ENCODE results near the gene ANXA10.
"Not testable (repeated sequence)": the region's sequence is repeated elsewhere in the genome, so short reads cannot be mapped to it uniquely, and the experiment has no call there.

ANXA10 gene

GRCh38 chr4:168119100-168119499 is 26.8 kb downstream of the ANXA10 start:
- no peak overlapping the region for H3K9ac ChIP-seq (ENCODE audit: low read length)
- H3K4me3 ChIP-seq (ENCODE audit: low read depth in 1 of 2, low read length in 2 of 2), result no peak overlapping the region
- no peak overlapping the region for H3K27ac ChIP-seq (ENCODE audit: low read depth, low read length)
- H3K36me3 ChIP-seq (ENCODE audit: insufficient read depth, low read length), result no peaks in the 10 kb centered on the region
- no peaks in the 10 kb centered on the region for H3K4me1 ChIP-seq (ENCODE audit: insufficient read depth, low read length)
- no peaks in the 10 kb centered on the region for H3K9me3 ChIP-seq (ENCODE audit: low read length)
- H3K27me3 ChIP-seq (ENCODE audit: control insufficient read depth in 1 of 2, insufficient read depth in 2 of 2, low read length in 2 of 2), result no peaks in the 10 kb centered on the region

DNA sequence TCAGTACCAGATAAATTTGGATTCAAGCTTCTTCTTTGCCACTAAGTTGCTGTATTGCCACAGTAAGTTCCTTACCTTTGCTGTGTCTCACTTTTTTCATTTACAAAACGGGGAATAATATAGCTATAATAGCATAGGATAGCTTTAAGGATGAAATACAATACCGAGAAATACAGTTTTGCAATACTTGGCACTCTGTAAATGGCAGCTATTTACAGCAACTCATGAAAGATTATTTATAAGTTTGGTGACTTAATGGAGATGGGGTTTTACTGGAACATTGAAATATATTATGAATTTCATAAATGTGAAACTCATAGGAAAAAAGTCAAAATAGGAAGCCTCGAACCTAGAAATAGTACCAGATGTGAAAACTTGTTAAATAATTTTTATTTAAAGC is 27.6 kb downstream of the ANXA10 start:
- Histone ChIP-seq H3K9ac (ENCODE audit: low read length) (no peak overlapping the region), H3K4me1 (ENCODE audit: insufficient read depth, low read length) (no peaks in the 10 kb centered on the region), H3K27ac (ENCODE audit: low read depth, low read length) (no peak overlapping the region), H3K4me3 (ENCODE audit: low read depth in 1 of 2, low read length in 2 of 2) (no peak overlapping the region), H3K36me3 (ENCODE audit: insufficient read depth, low read length) (no peaks in the 10 kb centered on the region), H3K9me3 (ENCODE audit: low read length) (no peaks in the 10 kb centered on the region), H3K27me3 (ENCODE audit: control insufficient read depth in 1 of 2, insufficient read depth in 2 of 2, low read length in 2 of 2) (no peaks in the 10 kb centered on the region)

DNA sequence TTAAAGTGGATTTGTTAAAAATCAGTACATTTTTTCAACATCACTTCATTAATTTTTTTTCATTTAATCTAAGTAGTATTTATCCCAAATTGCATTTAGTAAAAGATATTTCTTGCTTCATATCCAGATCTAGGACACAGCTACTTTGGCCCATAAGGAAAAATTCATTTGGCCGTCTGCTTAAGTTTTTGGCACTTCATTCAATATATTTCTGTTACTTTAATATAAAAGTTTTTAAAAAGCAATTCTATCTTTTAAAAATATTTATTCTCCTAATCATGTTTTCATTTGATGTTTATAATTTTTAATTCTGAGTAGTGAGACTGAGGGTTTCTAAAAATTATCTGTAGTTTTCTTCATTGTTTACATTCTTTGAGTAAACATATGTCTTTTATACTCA is 28.5 kb downstream of the ANXA10 start:
- H3K9me3 ChIP-seq (ENCODE audit: low read length), result no peaks in the 10 kb centered on the region
- no peak overlapping the region for H3K4me3 ChIP-seq (ENCODE audit: low read depth in 1 of 2, low read length in 2 of 2)
- H3K36me3 ChIP-seq (ENCODE audit: insufficient read depth, low read length), result no peaks in the 10 kb centered on the region
- H3K4me1 ChIP-seq (ENCODE audit: insufficient read depth, low read length), result no peaks in the 10 kb centered on the region
- no peaks in the 10 kb centered on the region for H3K27me3 ChIP-seq (ENCODE audit: control insufficient read depth in 1 of 2, insufficient read depth in 2 of 2, low read length in 2 of 2)
- H3K27ac ChIP-seq (ENCODE audit: low read depth, low read length), result no peak overlapping the region
- no peak overlapping the region for H3K9ac ChIP-seq (ENCODE audit: low read length)

DNA sequence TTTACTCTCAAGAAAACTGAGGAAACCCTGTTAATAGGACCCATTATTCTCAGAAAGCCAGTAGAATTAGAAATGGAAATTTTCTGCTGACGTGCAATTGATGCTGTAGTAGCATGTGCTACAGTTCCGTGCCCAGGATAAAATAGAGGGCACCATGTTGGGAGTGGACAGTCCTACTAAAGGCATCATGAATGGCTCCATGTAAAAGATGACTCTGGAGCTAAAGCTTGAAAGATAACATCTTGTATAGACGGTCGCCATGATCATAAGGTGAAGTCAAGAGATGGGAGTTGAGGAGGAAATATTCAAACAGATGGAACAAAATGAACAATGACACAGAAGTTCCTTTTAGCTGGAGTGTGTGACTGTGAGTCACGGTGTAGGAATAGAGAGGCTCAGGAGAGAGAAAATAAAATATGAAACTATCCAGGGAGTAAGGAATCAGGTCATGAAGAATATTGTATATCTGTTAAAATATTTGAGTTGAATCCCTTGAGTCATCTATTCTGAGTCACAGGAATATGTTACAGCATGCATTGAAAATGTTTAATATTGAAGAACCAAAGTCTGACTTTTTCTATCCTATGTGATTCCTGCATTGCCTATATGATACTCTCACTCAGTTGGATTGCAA is 31.8 kb downstream of the ANXA10 start:
- no peak overlapping the region for H3K4me3 ChIP-seq (ENCODE audit: low read depth in 1 of 2, low read length in 2 of 2)
- H3K4me1 ChIP-seq (ENCODE audit: insufficient read depth, low read length), result no peaks in the 10 kb centered on the region
- H3K9ac ChIP-seq (ENCODE audit: low read length), result no peak overlapping the region
- H3K9me3 ChIP-seq (ENCODE audit: low read length), result no peaks in the 10 kb centered on the region
- H3K27ac ChIP-seq (ENCODE audit: low read depth, low read length), result no peak overlapping the region
- H3K36me3 ChIP-seq (ENCODE audit: insufficient read depth, low read length), result no peaks in the 10 kb centered on the region
- H3K27me3 ChIP-seq (ENCODE audit: control insufficient read depth in 1 of 2, insufficient read depth in 2 of 2, low read length in 2 of 2), result no peaks in the 10 kb centered on the region

DNA sequence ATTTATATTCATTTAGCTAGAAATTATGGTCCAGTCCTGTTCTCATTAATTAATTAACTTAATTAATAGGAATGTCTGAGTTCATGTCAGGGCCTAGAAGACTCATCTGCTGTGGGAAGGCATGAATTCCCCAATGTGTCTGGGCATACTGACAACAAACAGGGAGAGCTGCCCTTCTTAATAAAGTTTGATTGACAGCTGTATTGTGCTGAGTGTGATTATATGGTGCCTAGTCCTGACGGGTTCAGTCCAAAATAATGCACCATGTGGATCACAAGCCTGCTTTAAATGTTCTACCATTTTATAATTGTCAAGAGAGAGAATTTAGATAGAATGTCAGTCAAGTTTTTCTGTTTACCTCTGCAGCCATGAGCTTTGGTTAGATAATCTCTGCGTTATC is 34.6 kb downstream of the ANXA10 start:
- no peaks in the 10 kb centered on the region for H3K27me3 ChIP-seq (ENCODE audit: control insufficient read depth in 1 of 2, insufficient read depth in 2 of 2, low read length in 2 of 2)
- no peaks in the 10 kb centered on the region for H3K9me3 ChIP-seq (ENCODE audit: low read length)
- H3K4me1 ChIP-seq (ENCODE audit: insufficient read depth, low read length), result no peaks in the 10 kb centered on the region
- H3K9ac ChIP-seq (ENCODE audit: low read length), result no peak overlapping the region
- H3K36me3 ChIP-seq (ENCODE audit: insufficient read depth, low read length), result no peaks in the 10 kb centered on the region
- no peak overlapping the region for H3K27ac ChIP-seq (ENCODE audit: low read depth, low read length)
- no peak overlapping the region for H3K4me3 ChIP-seq (ENCODE audit: low read depth in 1 of 2, low read length in 2 of 2)

- Histone ChIP-seq H3K36me3 (ENCODE audit: insufficient read depth, low read length) (no peaks in the 10 kb centered on the region), H3K27ac (ENCODE audit: low read depth, low read length) (no peak overlapping the region), H3K4me3 (ENCODE audit: low read depth in 1 of 2, low read length in 2 of 2) (no peak overlapping the region), H3K9me3 (ENCODE audit: low read length) (no peaks in the 10 kb centered on the region), H3K27me3 (ENCODE audit: control insufficient read depth in 1 of 2, insufficient read depth in 2 of 2, low read length in 2 of 2) (no peaks in the 10 kb centered on the region), H3K9ac (ENCODE audit: low read length) (no peak overlapping the region), H3K4me1 (ENCODE audit: insufficient read depth, low read length) (no peaks in the 10 kb centered on the region)
Measured at GRCh38 chr4:168128601-168129000, 36.3 kb downstream of the ANXA10 start.

- Histone ChIP-seq H3K4me3 (ENCODE audit: low read depth in 1 of 2, low read length in 2 of 2) (no peak overlapping the region), H3K36me3 (ENCODE audit: insufficient read depth, low read length) (no peaks in the 10 kb centered on the region), H3K4me1 (ENCODE audit: insufficient read depth, low read length) (no peaks in the 10 kb centered on the region), H3K9ac (ENCODE audit: low read length) (no peak overlapping the region), H3K9me3 (ENCODE audit: low read length) (no peaks in the 10 kb centered on the region), H3K27me3 (ENCODE audit: control insufficient read depth in 1 of 2, insufficient read depth in 2 of 2, low read length in 2 of 2) (no peaks in the 10 kb centered on the region), H3K27ac (ENCODE audit: low read depth, low read length) (no peak overlapping the region)
Measured at GRCh38 chr4:168129046-168129772, 36.9 kb downstream of the ANXA10 start.

DNA sequence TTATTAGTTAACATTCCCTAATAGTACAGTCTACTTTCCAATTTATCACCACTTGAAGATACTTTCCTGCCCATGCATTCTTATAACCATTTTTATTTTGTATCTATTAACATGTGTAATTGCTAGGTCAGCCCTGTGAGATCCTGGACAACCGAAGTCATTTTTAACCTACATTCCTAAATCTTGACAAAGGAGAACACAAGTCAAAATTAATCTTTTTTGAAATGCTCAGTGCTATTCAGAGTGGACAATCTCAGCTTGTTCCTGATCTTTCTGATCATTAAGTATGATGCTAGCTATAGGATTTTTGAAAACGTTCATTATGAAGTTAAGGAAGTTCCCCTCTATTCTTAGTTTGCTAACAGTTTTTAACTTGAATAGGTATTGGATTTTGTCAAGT is 37.5 kb downstream of the ANXA10 start:
- Histone ChIP-seq H3K27ac (ENCODE audit: low read depth, low read length) (no peak overlapping the region), H3K4me1 (ENCODE audit: insufficient read depth, low read length) (no peaks in the 10 kb centered on the region), H3K9me3 (ENCODE audit: low read length) (no peaks in the 10 kb centered on the region), H3K9ac (ENCODE audit: low read length) (no peak overlapping the region), H3K36me3 (ENCODE audit: insufficient read depth, low read length) (no peaks in the 10 kb centered on the region), H3K4me3 (ENCODE audit: low read depth in 1 of 2, low read length in 2 of 2) (no peak overlapping the region), H3K27me3 (ENCODE audit: control insufficient read depth in 1 of 2, insufficient read depth in 2 of 2, low read length in 2 of 2) (no peaks in the 10 kb centered on the region)

- no peaks in the 10 kb centered on the region for H3K9me3 ChIP-seq (ENCODE audit: low read length)
- no peaks in the 10 kb centered on the region for H3K36me3 ChIP-seq (ENCODE audit: insufficient read depth, low read length)
- H3K27ac ChIP-seq (ENCODE audit: low read depth, low read length), result no peak overlapping the region
- no peaks in the 10 kb centered on the region for H3K27me3 ChIP-seq (ENCODE audit: control insufficient read depth in 1 of 2, insufficient read depth in 2 of 2, low read length in 2 of 2)
- no peaks in the 10 kb centered on the region for H3K4me1 ChIP-seq (ENCODE audit: insufficient read depth, low read length)
- no peak overlapping the region for H3K9ac ChIP-seq (ENCODE audit: low read length)
- no peak overlapping the region for H3K4me3 ChIP-seq (ENCODE audit: low read depth in 1 of 2, low read length in 2 of 2)
Measured at GRCh38 chr4:168131196-168131595, 38.9 kb downstream of the ANXA10 start.

- no peak overlapping the region for H3K4me3 ChIP-seq (ENCODE audit: low read depth in 1 of 2, low read length in 2 of 2)
- H3K36me3 ChIP-seq (ENCODE audit: insufficient read depth, low read length), result no peaks in the 10 kb centered on the region
- no peak overlapping the region for H3K27ac ChIP-seq (ENCODE audit: low read depth, low read length)
- no peaks in the 10 kb centered on the region for H3K4me1 ChIP-seq (ENCODE audit: insufficient read depth, low read length)
- H3K27me3 ChIP-seq (ENCODE audit: control insufficient read depth in 1 of 2, insufficient read depth in 2 of 2, low read length in 2 of 2), result no peaks in the 10 kb centered on the region
- H3K9me3 ChIP-seq (ENCODE audit: low read length), result no peaks in the 10 kb centered on the region
- H3K9ac ChIP-seq (ENCODE audit: low read length), result no peak overlapping the region
Measured at GRCh38 chr4:168134651-168135050, 42.3 kb downstream of the ANXA10 start.

- not testable (repeated sequence) for H3K9ac ChIP-seq (ENCODE audit: low read length); H3K4me1 ChIP-seq (ENCODE audit: insufficient read depth, low read length); H3K4me3 ChIP-seq (ENCODE audit: low read depth in 1 of 2, low read length in 2 of 2); H3K36me3 ChIP-seq (ENCODE audit: insufficient read depth, low read length); H3K27ac ChIP-seq (ENCODE audit: low read depth, low read length); H3K9me3 ChIP-seq (ENCODE audit: low read length); H3K27me3 ChIP-seq (ENCODE audit: control insufficient read depth in 1 of 2, insufficient read depth in 2 of 2, low read length in 2 of 2)
Measured at GRCh38 chr4:168135860-168136259, 43.5 kb downstream of the ANXA10 start.

- not testable (repeated sequence) for H3K4me3 ChIP-seq (ENCODE audit: low read depth in 1 of 2, low read length in 2 of 2); H3K9ac ChIP-seq (ENCODE audit: low read length); H3K27me3 ChIP-seq (ENCODE audit: control insufficient read depth in 1 of 2, insufficient read depth in 2 of 2, low read length in 2 of 2); H3K4me1 ChIP-seq (ENCODE audit: insufficient read depth, low read length); H3K9me3 ChIP-seq (ENCODE audit: low read length); H3K27ac ChIP-seq (ENCODE audit: low read depth, low read length); H3K36me3 ChIP-seq (ENCODE audit: insufficient read depth, low read length)
Measured at GRCh38 chr4:168137695-168138094, 45.4 kb downstream of the ANXA10 start.
